H9 (cell line): ENCODE data around the gene MAP3K20. TPM values are rescaled to one million over a fixed set of nuclear protein-coding genes. Genes with fewer than 3 reads are reported as not detected.

Source experiments
- DNase-seq: peaks from one replicate; pipeline ENCODE4 v3.0.0-alpha.2; 2017
- H2AFZ ChIP-seq: one replicate; pipeline ENCODE4 v1.6.1; 2013; ENCODE audit warnings: mild to moderate bottlenecking, low read length, control low read depth, moderate library complexity
- H2AK5ac ChIP-seq: 2 replicates; pipeline ENCODE4 v1.6.1; 2013; ENCODE audit warnings: low read length, control low read depth, mixed read lengths; ENCODE audit not compliant: insufficient read length
- H2BK120ac ChIP-seq: one replicate; pipeline ENCODE4 v1.6.1; 2013; ENCODE audit warnings: low read depth, mild to moderate bottlenecking, low read length, control low read depth, inconsistent platforms; ENCODE audit not compliant: poor library complexity, severe bottlenecking
- H2BK12ac ChIP-seq: 2 replicates; pipeline ENCODE4 v1.6.1; 2013; ENCODE audit warnings: low read length, control low read depth, mixed read lengths, low read depth; ENCODE audit not compliant: insufficient read length
- H2BK15ac ChIP-seq: 2 replicates; pipeline ENCODE4 v1.6.1; 2013; ENCODE audit warnings: low read depth, low read length, control low read depth
- H2BK20ac ChIP-seq: one replicate; pipeline ENCODE4 v1.6.1; 2013; ENCODE audit warnings: low read depth, mild to moderate bottlenecking, low read length, control low read depth, inconsistent platforms; ENCODE audit not compliant: poor library complexity, severe bottlenecking
- H2BK5ac ChIP-seq: 2 replicates; pipeline ENCODE4 v1.6.1; 2013; ENCODE audit warnings: low read length, control low read depth, mixed read lengths; ENCODE audit not compliant: insufficient read length
- H3K14ac ChIP-seq: 2 replicates; pipeline ENCODE4 v1.6.1; 2013; ENCODE audit warnings: low read length, control low read depth; ENCODE audit not compliant: insufficient read depth
- H3K18ac ChIP-seq: 2 replicates; pipeline ENCODE4 v1.6.1; 2013; ENCODE audit warnings: low read depth, mild to moderate bottlenecking, mixed read lengths, low read length, control low read depth; ENCODE audit not compliant: insufficient read length
- H3K23ac ChIP-seq: 2 replicates; pipeline ENCODE4 v1.6.1; 2013; ENCODE audit warnings: low read length, control low read depth, mixed read lengths, low read depth; ENCODE audit not compliant: insufficient read length
- H3K23me2 ChIP-seq: 2 replicates; pipeline ENCODE4 v1.6.1; 2013; ENCODE audit warnings: low read depth, mild to moderate bottlenecking, mixed read lengths, low read length, control low read depth; ENCODE audit not compliant: insufficient read length, poor library complexity, severe bottlenecking
- H3K27ac ChIP-seq: 2 replicates; pipeline ENCODE4 v1.5.1; 2013; ENCODE audit warnings: low read length, control low read depth, mixed read lengths, low read depth; ENCODE audit not compliant: insufficient read length
- H3K27me3 ChIP-seq: 2 replicates; pipeline ENCODE4 v1.6.1; 2013; ENCODE audit warnings: low read length, control low read depth, inconsistent platforms; ENCODE audit not compliant: insufficient read depth
- H3K4ac ChIP-seq: 2 replicates; pipeline ENCODE4 v1.6.1; 2013; ENCODE audit warnings: low read depth, mild to moderate bottlenecking, control low read depth, inconsistent platforms, low read length, moderate library complexity
- H3K4me1 ChIP-seq: 2 replicates; pipeline ENCODE4 v1.6.1; 2013; ENCODE audit warnings: low read length, control low read depth, inconsistent platforms; ENCODE audit not compliant: insufficient read depth
- H3K4me2 ChIP-seq: 2 replicates; pipeline ENCODE4 v1.6.1; 2013; ENCODE audit warnings: low read length, control low read depth, mixed read lengths; ENCODE audit not compliant: insufficient read length, insufficient read depth
- H3K56ac ChIP-seq: 2 replicates; pipeline ENCODE4 v1.6.1; 2013; ENCODE audit warnings: low read depth, mild to moderate bottlenecking, mixed read lengths, low read length, control low read depth; ENCODE audit not compliant: insufficient read length
- H3K79me1 ChIP-seq: 2 replicates; pipeline ENCODE4 v1.6.1; 2013; ENCODE audit warnings: low read depth, mild to moderate bottlenecking, moderate library complexity, low read length, control low read depth, inconsistent platforms; ENCODE audit not compliant: insufficient read depth, poor library complexity, severe bottlenecking
- H3K79me2 ChIP-seq: 2 replicates; pipeline ENCODE4 v1.6.1; 2013; ENCODE audit warnings: low read length, control low read depth, inconsistent platforms; ENCODE audit not compliant: insufficient read depth
- H3K9ac ChIP-seq: 2 replicates; pipeline ENCODE4 v1.6.1; 2013; ENCODE audit warnings: low read length, control low read depth, mixed read lengths; ENCODE audit not compliant: insufficient read length; ENCODE audit errors: extremely low read depth
- H3K9me3 ChIP-seq: one replicate; pipeline ENCODE4 v1.6.1; 2013; ENCODE audit warnings: low read depth, low read length, inconsistent platforms; ENCODE audit not compliant: control insufficient read depth
- H3T11ph ChIP-seq: one replicate; pipeline ENCODE4 v1.6.1; 2013; ENCODE audit warnings: mild to moderate bottlenecking, low read length, control low read depth, inconsistent platforms
- H4K20me1 ChIP-seq: one replicate; pipeline ENCODE4 v1.6.1; 2013; ENCODE audit not compliant: control insufficient read depth, insufficient read length, insufficient read depth
- H4K5ac ChIP-seq: 2 replicates; pipeline ENCODE4 v1.6.1; 2013; ENCODE audit warnings: low read depth, mild to moderate bottlenecking, mixed read lengths, low read length, control low read depth; ENCODE audit not compliant: insufficient read length
- H4K8ac ChIP-seq: replicated peaks from 2 replicates; pipeline ENCODE4 v1.6.1; 2013; ENCODE audit warnings: low read length, control low read depth, mixed read lengths, low read depth; ENCODE audit not compliant: insufficient read length
- H4K91ac ChIP-seq: 2 replicates; pipeline ENCODE4 v1.6.1; 2013; ENCODE audit warnings: low read depth, mild to moderate bottlenecking, moderate library complexity, mixed read lengths, low read length, control low read depth; ENCODE audit not compliant: insufficient read length
- H3K27ac Mint-ChIP-seq, 3 experiments: 2 replicates in 2 of 3; 3 replicates in 1 of 3; pipeline ENCODE4 v1.8.0; 2020 to 2021; ENCODE audit warnings: mixed read lengths in 3 of 3, mild to moderate bottlenecking in 1 of 3, moderate library complexity in 1 of 3
- H3K27me3 Mint-ChIP-seq: 2 replicates; pipeline ENCODE4 v1.8.0; 2021; ENCODE audit warnings: low read depth, mild to moderate bottlenecking, moderate library complexity, mixed read lengths
- H3K36me3 Mint-ChIP-seq, 3 experiments: 2 replicates in 2 of 3; 3 replicates in 1 of 3; pipeline ENCODE4 v1.8.0; 2020 to 2021; ENCODE audit warnings: low read depth in 3 of 3, mixed read lengths in 3 of 3; ENCODE audit not compliant: insufficient read depth in 1 of 3
- H3K4me1 Mint-ChIP-seq, 2 experiments: 2 replicates each; pipeline ENCODE4 v1.8.0; 2020; ENCODE audit warnings: mixed read lengths in 2 of 2
- H3K4me3 Mint-ChIP-seq, 2 experiments: 2 replicates in 1 of 2; 3 replicates in 1 of 2; pipeline ENCODE4 v1.8.0; 2020 to 2021; ENCODE audit warnings: mild to moderate bottlenecking in 2 of 2, mixed read lengths in 2 of 2, moderate library complexity in 1 of 2
- H3K9me3 Mint-ChIP-seq, 2 experiments: 2 replicates in 1 of 2; 3 replicates in 1 of 2; pipeline ENCODE4 v1.8.0; 2020; ENCODE audit warnings: mild to moderate bottlenecking in 2 of 2, mixed read lengths in 2 of 2, moderate library complexity in 1 of 2
- WGBS: extraction: QIAGEN DNeasy Blood & Tissue Kit; methylation state at CpG from one replicate; pipeline ENCODE4 v1.1.7; 2013; ENCODE audit warnings: missing lambda C conversion rate, low lambda C conversion rate, mixed read lengths; ENCODE audit not compliant: insufficient read length; ENCODE audit errors: extremely low coverage; 5-methylcytosine and 5-hydroxymethylcytosine counted together
- total RNA-seq: library from RNA; stranded (reverse); gene quantifications from 2 replicates; pipeline ENCODE4 v1.2.1, GENCODE V29; 2021
- TF ChIP-seq, protein P1 (sequence below): fragments of 200-600 bp; sonication (generic); conservative IDR thresholded peaks from 3 replicates; pipeline ENCODE4 v1.8.0; 2021; ENCODE audit warnings: antibody characterized with exemption, mild to moderate bottlenecking

Gene MAP3K20
- total RNA-seq, 1 experiment from 2014 or later: 8.7 TPM

DNA sequence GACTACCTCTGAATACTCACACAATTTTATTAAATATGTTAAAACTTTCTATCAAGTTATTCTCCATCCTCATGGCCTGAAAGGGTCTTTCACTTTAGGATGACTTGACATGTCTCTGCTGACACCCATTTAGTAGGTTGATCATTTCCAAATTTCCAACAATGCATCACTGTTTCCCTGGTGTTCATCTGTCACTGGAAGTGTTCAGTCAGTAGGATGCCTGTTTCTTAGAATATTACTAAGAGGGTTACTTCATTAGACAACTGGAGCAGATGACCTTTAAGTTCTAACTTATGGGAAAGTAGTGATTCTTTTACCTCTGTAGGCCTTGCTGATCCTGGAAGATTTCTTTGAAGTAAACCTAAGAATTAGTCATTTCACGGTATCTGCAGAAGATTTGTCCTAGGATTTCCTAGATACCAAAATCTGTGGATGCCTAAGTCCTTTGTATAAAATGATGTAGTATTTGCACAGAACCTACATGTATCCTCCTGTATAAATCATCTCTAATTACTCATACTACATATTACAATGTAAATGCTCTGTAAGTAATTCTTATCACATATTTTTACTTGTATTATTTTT, 77.7 kb downstream of the MAP3K20 start:
- H3K36me3 Mint-ChIP-seq: peaks cover 10 to 28% (median 14%) of the 10 kb centered on the region in 3 experiments
- Histone ChIP-seq H4K5ac (no peak overlapping the region), H3K79me2 (no peaks in the 10 kb centered on the region)

More for the DNA sequence above, 77.7 kb downstream of the MAP3K20 start:
- H4K91ac ChIP-seq: no peak overlapping the region
- H2BK15ac ChIP-seq: no peak overlapping the region
- no peaks in the 10 kb centered on the region; the same call in 1 of the 2 replicates for H3K4me1 ChIP-seq
- peaks cover 11 to 16% of the 10 kb centered on the region in 2 experiments for H3K9me3 Mint-ChIP-seq
- no peak overlapping the region for H2AK5ac ChIP-seq
- peaks cover 11 to 15% of the 10 kb centered on the region in 2 experiments for H3K4me1 Mint-ChIP-seq
- no peak overlapping the region for H3K56ac ChIP-seq
- no peak overlapping the region for H3K27ac ChIP-seq
- H3K14ac ChIP-seq: no peak overlapping the region
- no peak overlapping the region for H3K4me2 ChIP-seq
- no peak overlapping the region for H2BK12ac ChIP-seq
- H3K27me3 ChIP-seq: no peaks in the 10 kb centered on the region
- no peaks in the 10 kb centered on the region for H4K20me1 ChIP-seq
- TF ChIP-seq, protein P1, sequence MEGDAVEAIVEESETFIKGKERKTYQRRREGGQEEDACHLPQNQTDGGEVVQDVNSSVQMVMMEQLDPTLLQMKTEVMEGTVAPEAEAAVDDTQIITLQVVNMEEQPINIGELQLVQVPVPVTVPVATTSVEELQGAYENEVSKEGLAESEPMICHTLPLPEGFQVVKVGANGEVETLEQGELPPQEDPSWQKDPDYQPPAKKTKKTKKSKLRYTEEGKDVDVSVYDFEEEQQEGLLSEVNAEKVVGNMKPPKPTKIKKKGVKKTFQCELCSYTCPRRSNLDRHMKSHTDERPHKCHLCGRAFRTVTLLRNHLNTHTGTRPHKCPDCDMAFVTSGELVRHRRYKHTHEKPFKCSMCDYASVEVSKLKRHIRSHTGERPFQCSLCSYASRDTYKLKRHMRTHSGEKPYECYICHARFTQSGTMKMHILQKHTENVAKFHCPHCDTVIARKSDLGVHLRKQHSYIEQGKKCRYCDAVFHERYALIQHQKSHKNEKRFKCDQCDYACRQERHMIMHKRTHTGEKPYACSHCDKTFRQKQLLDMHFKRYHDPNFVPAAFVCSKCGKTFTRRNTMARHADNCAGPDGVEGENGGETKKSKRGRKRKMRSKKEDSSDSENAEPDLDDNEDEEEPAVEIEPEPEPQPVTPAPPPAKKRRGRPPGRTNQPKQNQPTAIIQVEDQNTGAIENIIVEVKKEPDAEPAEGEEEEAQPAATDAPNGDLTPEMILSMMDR: no peak
- H2AFZ ChIP-seq: no peak overlapping the region
- no peaks in the 10 kb centered on the region for H3K23me2 ChIP-seq
- H3K23ac ChIP-seq: no peak overlapping the region
- no peaks in the 10 kb centered on the region for H3K27me3 Mint-ChIP-seq
- no peak for DNase-seq
- H2BK5ac ChIP-seq: no peak overlapping the region
- no peak overlapping the region for H3K9ac ChIP-seq
- no peak overlapping the region for H3K4ac ChIP-seq
- no peaks in the 10 kb centered on the region for H3K79me1 ChIP-seq
- H4K8ac ChIP-seq: no peak overlapping the region
- H3K4me3 Mint-ChIP-seq: no peak overlapping the region
- no peak overlapping the region for H3K27ac Mint-ChIP-seq
- H3K9me3 ChIP-seq: no peaks in the 10 kb centered on the region
- no peak overlapping the region for H3T11ph ChIP-seq
- H2BK20ac ChIP-seq: no peak overlapping the region
- no CpG with 5 or more reads among the region's 1 CpG for WGBS
- H3K18ac ChIP-seq: no peak overlapping the region
- H2BK120ac ChIP-seq: no peak overlapping the region
